T1000 (cell line): Measurements from ENCODE around the gene MAS1.
A peak's percentile ranks its signal among the peaks of the same experiment; 100 is the strongest.

Experiments
- DNase-seq: peaks from one replicate; lab custom pipeline; 2025; ENCODE audit warnings: mixed read lengths; lab: John Stamatoyannopoulos, UW

Gene MAS1

GRCh38 chr6:159880412-159880975 is 10.3 kb upstream of the MAS1 start:
- DNase-seq = no peak

- DNase-seq = no peak
Observed at GRCh38 chr6:159884720-159885119, 6.1 kb upstream of the MAS1 start.

- DNase-seq = no peak
Observed at GRCh38 chr6:159886270-159886669, 4.5 kb upstream of the MAS1 start.

GRCh38 chr6:159887146-159887545 is 3.6 kb upstream of the MAS1 start:
- DNase-seq = no peak

GRCh38 chr6:159887761-159888160 is 3.0 kb upstream of the MAS1 start:
- DNase-seq = no peak

GRCh38 chr6:159890201-159890600 is 587 bp upstream of the MAS1 start:
- no peak for DNase-seq

GRCh38 chr6:159892053-159892452 is 1.3 kb downstream of the MAS1 start:
- DNase-seq = no peak

GRCh38 chr6:159893064-159893463 is 2.3 kb downstream of the MAS1 start:
- DNase-seq = no peak

- no peak for DNase-seq
Observed at GRCh38 chr6:159894991-159895390, 4.2 kb downstream of the MAS1 start.

GRCh38 chr6:159897603-159898002 is 6.8 kb downstream of the MAS1 start:
- DNase-seq = no peak

GRCh38 chr6:159898519-159898918 is 7.7 kb downstream of the MAS1 start:
- DNase-seq = no peak

GRCh38 chr6:159899994-159900745 is 9.4 kb downstream of the MAS1 start:
- peak; percentile 26 for DNase-seq

- no peak for DNase-seq
Observed at GRCh38 chr6:159902620-159903019, 11.8 kb downstream of the MAS1 start.

GRCh38 chr6:159904497-159904911 is 13.7 kb downstream of the MAS1 start:
- DNase-seq = no peak

GRCh38 chr6:159906400-159906799 is 15.6 kb downstream of the MAS1 start:
- DNase-seq = no peak

GRCh38 chr6:159908535-159908934 is 17.7 kb downstream of the MAS1 start:
- no peak for DNase-seq

- DNase-seq = no peak
Observed at GRCh38 chr6:159908979-159909378, 18.2 kb downstream of the MAS1 start.

- DNase-seq = no peak
Observed at GRCh38 chr6:159910342-159910741, 19.6 kb downstream of the MAS1 start.

- no peak for DNase-seq
Observed at GRCh38 chr6:159913375-159913774, 22.6 kb downstream of the MAS1 start.

- DNase-seq = no peak
Observed at GRCh38 chr6:159913862-159914564, 23.2 kb downstream of the MAS1 start.

GRCh38 chr6:159914565-159914923 is 23.8 kb downstream of the MAS1 start:
- no peak for DNase-seq

GRCh38 chr6:159915397-159915796 is 24.6 kb downstream of the MAS1 start:
- DNase-seq = no peak

GRCh38 chr6:159916237-159916636 is 25.4 kb downstream of the MAS1 start:
- no peak for DNase-seq
